GM19452 (cell line): ENCODE results near the gene USF3.
A peak's percentile ranks its signal among the peaks of the same experiment; 100 is the strongest.

Source experiments
- ATAC-seq: cut with Tn5 transposase; IDR thresholded peaks from one replicate; pipeline ENCODE4 v1.9.1; 2021; ENCODE audit not compliant: unreplicated experiment

Gene USF3, protein sequence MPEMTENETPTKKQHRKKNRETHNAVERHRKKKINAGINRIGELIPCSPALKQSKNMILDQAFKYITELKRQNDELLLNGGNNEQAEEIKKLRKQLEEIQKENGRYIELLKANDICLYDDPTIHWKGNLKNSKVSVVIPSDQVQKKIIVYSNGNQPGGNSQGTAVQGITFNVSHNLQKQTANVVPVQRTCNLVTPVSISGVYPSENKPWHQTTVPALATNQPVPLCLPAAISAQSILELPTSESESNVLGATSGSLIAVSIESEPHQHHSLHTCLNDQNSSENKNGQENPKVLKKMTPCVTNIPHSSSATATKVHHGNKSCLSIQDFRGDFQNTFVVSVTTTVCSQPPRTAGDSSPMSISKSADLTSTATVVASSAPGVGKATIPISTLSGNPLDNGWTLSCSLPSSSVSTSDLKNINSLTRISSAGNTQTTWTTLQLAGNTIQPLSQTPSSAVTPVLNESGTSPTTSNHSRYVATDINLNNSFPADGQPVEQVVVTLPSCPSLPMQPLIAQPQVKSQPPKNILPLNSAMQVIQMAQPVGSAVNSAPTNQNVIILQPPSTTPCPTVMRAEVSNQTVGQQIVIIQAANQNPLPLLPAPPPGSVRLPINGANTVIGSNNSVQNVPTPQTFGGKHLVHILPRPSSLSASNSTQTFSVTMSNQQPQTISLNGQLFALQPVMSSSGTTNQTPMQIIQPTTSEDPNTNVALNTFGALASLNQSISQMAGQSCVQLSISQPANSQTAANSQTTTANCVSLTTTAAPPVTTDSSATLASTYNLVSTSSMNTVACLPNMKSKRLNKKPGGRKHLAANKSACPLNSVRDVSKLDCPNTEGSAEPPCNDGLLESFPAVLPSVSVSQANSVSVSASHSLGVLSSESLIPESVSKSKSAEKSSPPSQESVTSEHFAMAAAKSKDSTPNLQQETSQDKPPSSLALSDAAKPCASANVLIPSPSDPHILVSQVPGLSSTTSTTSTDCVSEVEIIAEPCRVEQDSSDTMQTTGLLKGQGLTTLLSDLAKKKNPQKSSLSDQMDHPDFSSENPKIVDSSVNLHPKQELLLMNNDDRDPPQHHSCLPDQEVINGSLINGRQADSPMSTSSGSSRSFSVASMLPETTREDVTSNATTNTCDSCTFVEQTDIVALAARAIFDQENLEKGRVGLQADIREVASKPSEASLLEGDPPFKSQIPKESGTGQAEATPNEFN (N-terminal part only)

DNA sequence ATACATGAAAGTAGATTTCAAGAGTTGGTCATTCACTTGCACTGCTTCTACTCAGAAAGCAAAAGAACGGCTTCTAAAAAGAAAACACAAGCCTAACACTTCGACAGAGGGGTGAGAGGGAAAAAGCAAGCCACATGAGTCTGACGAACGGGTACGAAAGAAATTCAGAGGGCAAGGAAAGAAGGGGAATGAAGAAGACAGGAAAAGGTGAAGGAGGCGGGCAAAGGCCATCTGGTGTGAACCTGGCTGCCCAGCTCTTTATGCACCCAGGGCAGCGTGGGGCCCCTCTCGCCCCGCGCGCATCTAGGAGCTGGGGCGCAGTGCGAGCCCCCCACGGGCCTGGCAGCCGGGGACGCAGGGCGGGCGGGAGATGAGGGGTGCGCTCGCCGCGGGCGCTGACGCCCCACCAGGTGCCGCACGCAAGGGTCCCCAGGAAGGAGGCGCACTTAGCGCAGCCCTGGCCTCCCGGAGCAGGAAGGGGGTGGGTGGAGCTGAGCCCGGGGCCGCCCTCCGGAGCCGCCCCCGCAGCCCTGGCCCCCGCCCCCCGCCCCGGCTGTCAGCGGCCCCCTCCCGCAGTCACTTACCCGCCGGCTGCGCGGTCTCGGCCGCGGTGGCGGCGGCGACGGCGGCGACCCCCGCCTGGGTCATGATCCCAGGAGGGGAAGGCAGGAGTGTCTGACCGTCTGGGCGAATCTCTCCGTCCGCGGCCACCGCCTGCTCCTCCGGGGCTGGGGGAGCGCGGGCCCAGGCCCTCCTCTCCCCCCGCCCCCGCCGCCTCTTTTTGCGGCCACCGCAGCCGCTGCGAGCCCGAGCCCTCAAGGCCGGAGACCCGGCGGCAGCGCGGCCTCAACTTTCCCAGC lies at the start of gene USF3:
TSS of gene USF3 (minus strand) at position 857 of the 860 bp plus-strand sequence. CDS start 21,764 bp downstream, outside the sequence.
- ATAC-seq = peak; percentile 56

DNA sequence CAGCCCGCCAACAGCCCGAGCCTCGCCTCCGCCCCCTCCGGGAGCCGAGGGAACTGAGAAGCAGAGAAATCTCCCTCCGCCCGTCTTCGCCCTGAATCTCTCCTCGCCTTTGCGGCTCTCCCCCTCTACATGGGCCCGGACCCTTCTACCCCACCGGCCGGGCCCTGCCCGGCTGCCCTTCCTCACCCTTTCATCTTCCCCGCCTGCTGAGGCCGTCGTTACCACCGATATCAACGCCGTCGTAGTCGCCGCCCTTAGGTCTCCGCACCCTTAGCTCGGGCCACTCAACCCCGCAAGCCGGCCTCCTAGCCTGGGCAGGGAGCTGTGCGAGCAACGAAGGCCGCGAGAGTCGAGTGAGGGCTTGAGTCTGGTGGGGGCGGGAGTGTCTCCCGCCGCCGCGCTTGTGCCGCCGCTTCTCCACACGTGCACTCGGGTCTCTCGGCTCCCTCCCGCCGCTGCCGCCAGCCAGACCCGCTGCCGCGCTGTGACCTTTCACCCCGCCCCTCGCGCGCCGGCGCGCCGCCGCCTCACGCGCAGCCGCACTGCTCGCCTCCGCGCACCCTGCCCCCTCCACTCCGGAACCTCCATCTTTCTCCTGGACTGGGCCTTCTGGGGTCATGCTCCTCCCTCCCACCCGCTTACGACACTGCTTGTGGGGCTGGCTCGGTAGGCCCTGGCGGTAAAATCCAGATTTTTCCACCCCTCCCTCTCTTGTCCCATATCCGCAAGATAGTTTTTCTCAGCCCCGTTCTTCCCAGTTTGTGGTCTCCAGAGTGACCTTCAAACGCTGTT lies 49.5 kb upstream of the USF3 start, which contains the start of gene NAA50:
TSS of gene NAA50 (minus strand) at position 494 of the 792 bp plus-strand sequence. CDS start at position 194, 300 bp downstream.
- peak; percentile 49 for ATAC-seq

DNA sequence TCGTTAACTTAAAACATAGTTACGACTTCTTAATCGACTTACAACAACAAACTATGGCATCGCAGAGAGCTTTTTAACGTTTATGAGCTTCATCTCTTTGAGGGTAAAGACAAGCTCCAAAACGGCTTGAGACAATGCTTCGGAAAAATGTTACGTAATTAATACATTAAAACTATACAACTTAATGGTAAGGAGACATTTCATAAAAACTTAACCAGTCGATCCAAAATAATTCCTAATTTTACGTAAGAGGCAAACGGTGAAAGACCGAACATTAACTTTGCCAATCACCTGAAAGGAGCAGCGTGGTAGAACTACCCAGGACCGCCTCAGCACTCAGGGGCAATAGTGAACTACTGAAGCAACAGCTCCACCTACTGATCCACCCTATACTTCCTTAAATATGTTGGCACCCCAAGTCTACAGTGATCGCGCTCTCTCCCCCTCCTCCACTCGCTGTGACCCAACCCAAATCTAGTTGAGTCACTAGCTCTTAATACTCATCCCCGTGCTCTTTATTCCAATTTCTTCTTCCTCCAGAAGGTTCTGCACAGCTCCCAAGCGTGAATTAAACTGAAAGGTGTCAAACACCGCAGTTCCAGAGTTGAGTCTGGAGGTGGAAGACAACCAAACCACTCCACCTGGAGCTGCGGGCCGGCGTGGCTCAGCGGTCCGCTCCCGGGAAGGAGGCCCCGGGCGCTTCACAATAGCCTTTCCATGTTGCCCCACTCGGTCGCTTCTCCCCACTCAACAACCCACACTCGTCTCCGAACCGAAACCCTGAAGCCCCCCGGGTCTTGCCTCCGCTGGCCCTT lies 48.7 kb upstream of the USF3 start:
- peak; percentile 52 for ATAC-seq

DNA sequence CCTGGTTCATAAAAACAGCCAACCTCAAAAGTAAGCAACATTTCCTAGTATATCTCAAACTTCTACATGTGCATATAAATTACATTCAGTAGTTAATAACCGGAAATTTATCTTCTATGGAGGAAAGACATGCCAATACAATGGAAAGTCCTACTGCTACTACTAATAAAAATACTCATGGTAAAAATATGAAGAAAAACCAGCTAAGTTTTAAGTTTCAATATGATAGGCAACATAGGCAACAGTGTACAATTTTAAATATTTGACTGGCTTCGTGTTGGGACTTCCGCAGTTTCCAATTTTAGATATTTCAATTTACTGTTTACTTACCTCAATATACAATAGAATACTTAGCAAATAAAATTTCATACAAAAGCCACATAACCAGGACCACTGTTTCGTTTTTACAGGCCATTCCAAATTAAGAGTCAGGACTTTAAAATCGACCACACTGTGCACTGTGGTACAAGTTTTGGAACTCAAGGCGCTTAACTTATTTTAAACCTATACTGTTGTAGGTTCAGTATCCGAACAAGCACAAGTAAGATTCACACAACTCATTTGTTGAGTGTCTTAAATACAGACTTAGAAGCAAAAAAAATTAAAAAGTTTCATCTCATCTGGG lies 46.7 kb upstream of the USF3 start:
- ATAC-seq = no peak

DNA sequence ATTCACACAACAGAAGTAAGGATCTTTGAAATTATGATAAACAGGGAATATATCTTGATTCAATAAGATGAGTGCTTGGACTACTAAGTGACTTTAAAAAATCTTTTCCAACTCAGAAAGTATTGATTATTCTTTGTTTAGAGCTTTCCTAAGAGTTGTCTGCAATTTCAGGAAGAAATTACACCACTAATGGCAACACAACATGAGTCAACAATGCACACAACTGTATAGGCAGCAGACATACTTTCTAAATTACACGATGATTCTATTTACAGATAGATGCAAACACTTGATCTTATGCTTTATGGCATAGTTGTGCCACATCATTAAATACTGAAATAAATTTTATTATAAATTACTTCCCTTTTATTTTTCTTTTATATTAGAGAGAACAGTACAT lies 45.2 kb upstream of the USF3 start:
- ATAC-seq = no peak

DNA sequence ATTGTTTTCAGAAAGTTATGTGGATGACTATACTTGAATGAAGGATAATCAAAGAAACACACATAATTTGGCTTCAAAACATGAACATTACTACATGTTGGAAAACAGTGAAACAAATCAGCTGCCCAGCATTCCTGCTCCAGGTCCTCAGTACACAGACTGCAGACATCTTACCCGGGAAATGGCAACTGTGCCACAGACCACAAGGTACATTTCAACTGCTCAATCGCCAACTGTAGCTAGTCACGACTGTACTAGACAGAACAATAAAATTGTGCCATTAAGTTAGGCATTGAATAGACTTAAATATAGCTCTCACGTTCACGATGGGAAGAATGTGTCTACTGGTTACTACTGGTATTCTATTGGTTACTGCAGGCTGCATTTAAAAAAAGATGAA lies 44.6 kb upstream of the USF3 start:
- ATAC-seq = no peak

DNA sequence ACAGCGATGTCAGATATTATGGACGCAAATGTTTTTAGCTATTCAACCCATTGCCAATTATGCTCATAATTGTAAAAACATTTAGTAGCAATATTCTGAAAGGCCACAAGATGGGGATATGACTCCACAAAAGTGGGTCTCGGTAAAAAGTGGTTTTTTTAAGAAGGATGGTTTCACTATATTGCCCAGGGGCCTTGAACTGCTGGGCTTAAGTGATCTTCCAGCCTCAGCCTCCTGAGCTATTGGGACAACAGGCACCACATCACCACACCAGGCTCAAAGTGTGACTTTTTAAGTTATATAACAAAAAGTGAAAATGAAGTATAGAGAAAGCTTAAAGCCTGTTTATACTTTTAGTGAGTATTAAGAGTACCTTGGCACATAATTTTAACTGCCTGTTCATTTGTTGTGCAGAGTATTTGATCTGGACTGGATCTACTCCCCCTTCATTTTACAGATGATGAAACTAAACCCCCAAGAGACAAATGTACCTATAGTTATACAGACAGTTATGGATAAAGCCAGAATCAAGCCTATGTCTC lies 40.2 kb upstream of the USF3 start:
- ATAC-seq = peak; percentile 61

DNA sequence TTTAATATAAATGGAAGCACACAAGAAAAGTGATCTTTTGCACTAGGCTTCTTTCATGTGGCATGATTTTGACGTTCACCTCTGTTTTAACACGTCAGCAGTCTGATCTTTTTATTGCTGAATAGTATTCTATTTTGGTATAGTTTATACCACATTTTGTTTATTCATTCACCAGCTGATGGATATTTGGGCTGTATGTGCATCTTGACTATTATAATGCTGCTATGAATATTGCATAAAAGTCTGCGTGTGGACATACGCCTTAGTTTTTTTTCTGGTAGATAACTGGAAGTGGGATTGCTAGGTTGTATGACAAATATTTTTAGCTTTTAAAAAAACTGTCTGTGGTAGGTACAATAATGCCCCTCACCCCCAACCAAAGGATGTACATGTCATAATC lies 35.3 kb upstream of the USF3 start:
- no peak for ATAC-seq

DNA sequence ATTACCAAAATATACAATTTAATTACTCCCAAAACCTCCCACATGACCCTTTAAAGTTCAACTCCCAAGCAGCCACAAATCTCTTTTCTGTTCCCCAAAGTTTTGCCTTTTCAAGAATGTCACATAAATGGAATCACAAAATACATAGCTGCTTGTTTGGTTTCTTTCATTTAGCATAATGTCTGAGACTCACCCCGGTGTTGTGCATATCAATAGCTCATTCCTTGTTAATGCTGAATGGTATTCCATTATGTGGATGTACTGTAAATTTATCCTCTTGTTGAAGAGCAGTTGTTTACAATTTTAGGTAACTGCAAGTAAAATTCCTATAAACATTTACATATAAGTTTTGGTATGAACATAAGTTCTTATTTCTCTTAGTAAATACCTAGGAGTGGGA lies 34.1 kb upstream of the USF3 start:
- ATAC-seq = no peak

DNA sequence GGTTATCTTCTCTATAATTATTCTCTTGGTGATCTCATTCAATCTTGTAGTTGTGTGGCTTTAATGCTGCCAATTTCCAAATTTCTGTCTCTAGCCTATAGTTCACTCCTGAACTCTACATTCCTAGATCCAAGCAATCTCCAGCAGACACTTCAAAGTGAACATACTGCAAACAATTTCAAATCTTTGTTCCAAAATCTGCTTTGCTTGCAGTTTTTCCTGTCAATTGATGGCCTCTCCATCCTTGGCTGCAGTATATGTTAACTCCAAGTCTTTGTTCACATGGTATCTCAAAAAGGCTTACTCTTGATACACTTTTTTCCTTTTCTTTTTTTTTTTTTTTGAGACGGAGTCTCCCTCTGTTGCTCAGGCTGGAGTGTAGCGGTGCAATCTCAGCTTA lies 32.2 kb upstream of the USF3 start:
- ATAC-seq = no peak

DNA sequence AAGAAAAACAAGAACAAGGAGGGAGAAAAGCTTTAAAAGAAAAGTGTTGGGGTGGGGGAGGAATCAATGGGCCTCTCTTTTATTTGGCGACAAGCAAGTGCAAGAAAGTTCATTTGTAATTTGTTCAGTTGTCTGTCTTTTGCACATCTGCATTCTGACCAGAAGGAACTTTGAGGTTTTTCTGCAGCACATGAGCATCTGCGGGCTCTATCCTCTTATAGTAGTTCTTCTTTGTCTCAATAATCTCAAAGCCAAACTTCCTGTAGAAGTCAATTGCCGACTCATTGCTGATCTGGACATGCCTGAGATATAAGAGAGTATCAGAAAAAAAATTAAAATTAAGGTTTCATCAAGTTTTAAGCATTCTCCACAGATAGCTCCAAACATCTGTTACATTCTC lies 25.2 kb upstream of the USF3 start:
- ATAC-seq = no peak

DNA sequence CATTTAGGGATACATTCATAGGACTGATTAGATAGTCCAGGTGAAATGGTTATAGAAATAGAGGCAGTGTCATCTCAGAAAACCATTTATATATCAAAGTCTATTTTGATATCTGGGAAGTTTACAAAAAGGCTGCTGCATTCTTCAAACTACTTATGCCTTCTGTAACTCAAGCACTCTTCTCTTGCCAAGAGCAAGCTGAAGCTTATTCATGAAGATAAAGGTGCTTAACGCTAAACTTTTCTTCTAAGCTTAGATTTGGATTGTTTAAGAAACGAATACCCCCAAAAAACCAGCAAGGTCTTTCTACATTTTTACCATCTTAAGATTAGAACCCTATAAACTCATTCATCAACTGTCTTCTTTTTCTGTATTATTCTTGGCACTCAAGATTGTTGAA lies 23.3 kb upstream of the USF3 start:
- ATAC-seq = no peak

DNA sequence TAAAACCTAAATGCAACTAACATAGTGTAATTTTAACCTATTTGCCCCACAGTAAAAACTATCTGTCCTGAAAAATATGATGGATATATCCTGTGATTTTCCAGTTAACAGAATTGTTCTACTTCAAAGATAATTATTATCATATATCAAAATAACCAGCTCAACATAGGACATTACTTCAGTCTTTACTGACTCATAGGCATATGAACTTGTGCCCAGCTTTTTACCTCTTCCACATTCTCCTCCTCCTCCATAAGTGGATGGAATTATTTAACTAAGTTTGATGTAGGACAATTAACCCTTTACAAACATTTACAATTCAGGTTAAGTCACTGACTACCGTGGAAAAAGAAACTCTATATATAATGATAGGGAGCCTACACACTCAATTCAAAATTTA lies 22.9 kb upstream of the USF3 start:
- ATAC-seq = no peak

DNA sequence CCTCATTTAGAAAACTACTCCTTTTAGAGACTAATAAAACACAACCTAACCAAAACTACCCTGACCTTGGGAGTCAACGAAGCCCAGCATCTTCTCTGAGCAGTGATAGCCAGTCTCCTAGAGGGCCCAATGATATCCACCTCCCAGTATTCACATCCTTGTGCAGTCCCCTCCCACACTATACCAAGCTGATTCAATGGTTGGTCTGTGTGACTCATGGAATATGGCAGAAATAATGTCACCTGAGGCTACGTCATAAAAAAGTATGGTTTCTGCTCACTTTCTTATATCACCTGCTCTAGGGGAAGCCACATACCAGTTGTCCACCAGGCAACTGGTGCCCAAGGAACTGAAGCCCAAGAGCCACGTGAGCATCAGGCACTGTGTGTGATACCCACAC lies 21.4 kb upstream of the USF3 start:
- ATAC-seq = no peak

DNA sequence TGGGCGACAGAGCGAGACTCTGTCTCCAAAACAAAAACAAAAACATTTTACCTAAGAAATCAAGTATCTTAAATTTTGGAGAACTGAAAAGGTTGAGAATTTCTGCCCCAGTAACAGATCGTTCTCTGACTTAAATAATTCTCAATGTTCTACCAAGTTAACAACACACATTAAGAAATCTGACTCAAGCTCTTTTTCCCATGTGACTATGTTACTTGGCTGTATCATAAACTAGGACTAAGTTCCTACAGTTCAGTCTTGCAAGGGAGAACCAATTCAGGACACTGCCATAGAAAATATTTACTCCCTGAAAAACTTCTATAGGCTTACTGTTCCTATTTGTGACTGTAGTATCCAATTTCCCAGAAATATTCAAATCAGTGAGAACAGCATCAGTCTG lies 20.9 kb upstream of the USF3 start:
- no peak for ATAC-seq

DNA sequence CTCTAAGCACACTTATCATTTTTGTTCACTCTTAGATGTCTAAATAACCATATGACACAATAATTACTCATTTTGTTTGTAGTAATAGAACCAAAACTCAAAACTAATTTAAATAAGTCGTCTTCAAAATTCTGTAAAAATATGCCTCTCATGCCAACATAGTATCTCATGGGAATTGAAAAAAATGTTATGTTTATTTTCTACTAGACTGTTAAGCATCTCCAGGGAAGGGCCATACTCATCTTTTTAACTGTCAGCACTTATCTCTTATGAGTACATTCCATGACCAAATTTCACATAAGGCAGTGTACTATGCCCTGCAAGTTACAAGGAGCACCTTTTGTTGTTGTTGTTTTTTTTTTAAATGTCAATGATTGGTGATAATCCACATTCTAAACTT lies 18.3 kb upstream of the USF3 start:
- ATAC-seq = no peak

DNA sequence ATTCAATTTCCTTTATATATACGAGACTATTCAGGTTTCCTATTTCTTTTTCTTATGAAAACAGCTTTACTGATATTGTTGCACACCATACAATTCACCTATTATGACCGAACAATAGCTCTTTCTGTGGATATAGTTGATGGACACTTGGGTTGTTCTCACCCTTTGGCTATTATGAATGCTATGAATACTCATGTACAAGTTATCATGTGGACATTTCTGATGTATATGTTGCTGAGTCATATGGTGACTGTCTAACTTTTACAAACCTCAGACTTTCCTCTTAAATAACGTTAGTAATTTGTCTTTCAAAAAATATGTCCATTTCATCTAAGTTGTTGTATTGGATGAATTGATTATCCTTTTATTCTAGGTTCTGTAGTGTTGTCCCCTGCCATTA lies 15.7 kb upstream of the USF3 start:
- ATAC-seq = no peak

DNA sequence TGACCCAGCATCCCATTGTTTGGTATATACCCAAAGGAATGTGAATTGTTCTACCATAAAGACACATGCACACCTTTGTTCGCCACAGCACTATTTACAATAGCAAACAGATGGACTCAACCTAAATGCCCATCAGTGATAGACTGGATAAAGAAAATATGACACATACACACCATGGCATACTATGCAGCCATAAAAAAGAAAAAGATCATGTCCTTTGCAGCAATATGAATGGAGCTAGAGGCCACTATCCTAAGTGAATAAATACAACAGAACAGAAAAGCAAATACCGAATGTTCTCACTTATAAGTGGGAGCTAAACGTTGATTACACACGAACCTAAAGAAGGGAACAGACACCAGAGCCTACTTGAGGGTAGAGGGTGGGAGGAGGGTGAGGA lies 11.4 kb upstream of the USF3 start:
- ATAC-seq = no peak
